Hepatic stellate cell (primary cell): ENCODE measurements around the gene PI4K2A.

Source experiments
- DNase-seq: peaks from one replicate; pipeline ENCODE4 v3.0.0; 2011; ENCODE audit warnings: low spot score

Gene PI4K2A

DNA sequence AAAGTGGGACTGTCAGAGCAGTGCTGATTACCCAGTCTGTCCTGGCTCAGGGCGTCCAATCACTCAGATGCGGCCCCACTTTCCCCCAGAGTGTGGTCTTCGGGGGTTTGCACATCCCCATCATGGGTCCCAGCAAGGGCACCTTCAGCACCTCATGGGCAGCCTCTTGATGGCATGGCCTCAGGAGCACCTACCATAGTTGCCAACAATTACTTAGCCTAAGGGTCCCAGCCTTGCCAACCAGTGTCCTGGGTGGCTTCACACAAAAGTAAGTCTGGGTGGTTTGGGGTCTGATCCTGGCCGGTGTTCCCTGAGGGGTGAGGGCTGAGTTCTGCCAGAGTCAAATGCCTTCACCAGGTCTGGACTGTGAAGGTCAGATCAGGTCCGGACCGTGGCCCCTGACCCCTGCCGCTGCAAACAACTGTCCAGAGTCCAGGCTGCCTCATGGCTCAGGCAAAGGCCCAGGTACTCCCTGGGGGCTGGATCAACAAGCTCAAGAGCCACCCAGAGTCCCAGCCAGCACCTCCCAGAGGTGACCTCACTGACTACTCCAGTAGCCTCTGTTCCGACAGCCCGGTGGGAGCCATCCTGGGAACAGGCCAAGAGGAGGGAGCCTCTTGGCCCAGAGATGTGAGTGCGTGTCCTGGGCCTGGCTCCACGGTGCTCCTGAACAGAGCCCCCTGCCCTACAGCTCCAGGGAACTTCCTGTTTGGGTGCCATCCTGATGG, 66.8 kb downstream of the PI4K2A start:
- no peak for DNase-seq

DNA sequence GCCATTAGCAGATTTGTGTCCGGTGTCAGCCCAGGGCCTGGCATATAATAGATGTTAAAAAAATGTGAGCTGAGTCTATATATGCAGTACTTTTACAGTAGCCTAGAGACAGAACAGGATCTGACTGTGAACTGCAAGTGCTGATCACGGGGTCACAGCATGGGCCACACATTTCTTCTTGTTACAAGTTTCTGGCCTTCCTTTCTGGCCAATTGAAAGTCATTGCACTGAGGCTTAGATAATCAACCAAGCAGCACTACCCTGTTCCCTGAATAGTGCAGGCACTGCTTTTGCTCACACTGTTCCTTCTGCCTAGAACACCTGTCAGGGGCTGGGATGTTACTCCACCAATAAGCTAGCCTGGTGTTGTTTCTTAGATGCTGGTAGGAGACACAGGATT, 67.7 kb downstream of the PI4K2A start:
- no peak for DNase-seq

DNA sequence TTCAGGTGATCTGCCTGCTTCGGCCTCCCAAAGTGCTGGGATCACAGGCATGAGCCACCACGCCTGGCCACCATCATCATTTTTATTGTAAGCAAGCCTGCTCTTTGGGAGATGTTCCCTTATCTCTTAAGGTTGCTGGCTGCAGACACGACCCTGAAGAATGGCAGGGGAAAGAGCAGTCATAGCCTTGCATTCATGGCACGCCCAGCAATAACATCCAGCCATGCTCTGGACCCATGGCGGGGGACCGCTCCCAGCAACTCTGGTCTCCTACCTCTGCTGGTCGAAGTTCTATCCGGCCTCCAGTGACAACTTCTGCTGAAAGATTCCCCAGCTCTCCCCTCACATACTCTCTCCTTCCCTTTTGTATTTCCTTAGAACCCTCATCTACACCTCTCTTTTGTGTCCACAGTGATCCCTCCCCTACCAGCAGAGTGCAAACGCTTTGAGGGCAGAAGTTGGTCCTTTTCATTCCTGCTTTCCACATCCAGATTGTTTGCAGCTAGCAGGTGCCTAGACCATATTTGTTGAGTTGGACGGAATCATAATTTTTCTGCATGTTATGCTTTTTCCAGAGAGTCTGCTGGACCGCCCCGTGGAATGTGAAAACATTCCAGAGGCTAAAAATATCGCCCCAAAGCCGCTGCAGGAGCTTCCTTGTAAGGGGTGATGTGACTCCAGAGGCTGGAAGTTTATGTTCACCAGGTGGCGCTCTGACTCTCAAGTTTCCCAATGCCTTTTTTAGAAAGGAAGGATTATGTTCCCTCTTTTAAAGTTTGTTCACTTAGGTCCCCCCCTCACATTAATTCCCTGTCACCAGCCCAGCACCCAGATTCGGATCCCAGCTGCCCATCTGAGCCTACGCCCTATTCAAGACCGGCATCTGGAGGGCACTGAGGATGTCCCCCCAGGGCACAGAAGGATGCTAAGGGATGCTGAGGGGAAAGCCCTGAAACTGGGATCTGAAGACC, 68.8 kb downstream of the PI4K2A start:
- DNase-seq: peak; percentile 89

DNA sequence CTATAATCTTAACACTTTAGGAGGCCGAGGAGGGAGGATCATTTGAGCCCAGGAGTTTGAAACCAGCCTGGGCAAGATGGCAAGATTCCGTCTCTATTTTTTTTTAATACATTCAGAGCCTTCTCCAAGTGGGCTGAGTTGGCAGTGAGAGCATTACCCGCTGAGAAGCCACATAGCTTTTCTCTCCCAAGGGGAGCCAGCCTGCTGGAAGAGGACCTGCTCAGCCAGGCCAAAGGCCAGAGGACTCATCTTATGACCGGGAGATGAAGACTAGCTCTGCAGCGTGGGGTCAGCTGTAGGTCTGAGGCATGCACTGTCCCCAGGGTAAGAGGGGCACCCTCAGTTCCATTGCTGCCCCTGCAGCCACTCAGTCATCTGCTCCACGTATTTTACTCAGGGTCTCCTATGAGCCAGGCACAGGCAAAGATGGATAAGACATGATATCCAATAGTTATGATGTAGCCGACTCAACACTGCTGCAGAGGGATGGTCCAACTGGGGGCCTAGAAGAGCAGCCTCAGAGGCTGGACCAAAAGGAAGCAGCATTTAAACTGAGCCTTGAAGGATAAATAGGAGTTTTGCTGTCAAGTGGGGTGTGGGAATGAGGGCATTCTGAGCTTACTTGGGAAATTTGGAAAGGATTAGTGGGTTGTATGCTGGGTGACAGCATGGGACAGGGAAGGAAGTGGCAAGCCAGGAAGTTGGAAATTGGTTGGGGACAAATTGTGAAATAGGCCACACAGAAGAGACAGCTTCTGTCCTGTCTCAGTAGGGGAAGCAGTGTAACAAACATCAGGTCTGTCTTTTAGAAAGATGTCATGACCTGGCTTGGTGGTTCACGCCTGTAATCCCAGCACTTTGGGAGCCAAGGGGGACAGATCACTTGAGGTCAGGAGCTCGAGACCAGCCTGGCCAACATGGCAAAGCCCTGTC, 71.4 kb downstream of the PI4K2A start:
- DNase-seq: no peak

DNA sequence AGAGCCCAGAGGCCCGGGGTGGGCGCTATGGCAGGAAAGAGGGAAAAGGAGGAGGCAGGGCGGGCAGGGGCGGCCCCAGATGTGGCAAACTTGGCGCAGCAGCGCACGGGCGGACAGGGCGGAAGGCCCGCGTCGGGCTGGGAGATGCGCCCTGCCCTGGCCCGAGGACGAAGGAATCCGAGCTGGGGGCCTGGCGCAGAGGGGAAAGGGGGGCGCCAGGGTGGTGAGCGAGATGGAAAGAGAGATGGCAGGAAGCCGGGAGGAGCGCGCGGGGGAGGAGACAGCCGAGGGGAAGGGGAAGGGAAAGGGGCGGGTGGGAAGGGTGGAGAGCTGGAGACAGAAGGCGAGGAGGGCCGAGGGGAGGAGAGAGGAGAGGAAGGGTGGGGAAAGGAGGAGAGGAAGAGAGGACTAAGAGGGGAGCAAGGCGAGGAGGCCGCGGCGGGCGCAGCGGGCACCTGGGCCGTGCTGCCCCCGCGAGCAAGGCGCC, 72.9 kb downstream of the PI4K2A start, which contains the start of gene MARVELD1:
MARVELD1 (plus strand) TSS at position 392 of the 487 bp plus-strand sequence. CDS start 147 bp downstream, outside the sequence.
- peak; percentile 82 for DNase-seq

DNA sequence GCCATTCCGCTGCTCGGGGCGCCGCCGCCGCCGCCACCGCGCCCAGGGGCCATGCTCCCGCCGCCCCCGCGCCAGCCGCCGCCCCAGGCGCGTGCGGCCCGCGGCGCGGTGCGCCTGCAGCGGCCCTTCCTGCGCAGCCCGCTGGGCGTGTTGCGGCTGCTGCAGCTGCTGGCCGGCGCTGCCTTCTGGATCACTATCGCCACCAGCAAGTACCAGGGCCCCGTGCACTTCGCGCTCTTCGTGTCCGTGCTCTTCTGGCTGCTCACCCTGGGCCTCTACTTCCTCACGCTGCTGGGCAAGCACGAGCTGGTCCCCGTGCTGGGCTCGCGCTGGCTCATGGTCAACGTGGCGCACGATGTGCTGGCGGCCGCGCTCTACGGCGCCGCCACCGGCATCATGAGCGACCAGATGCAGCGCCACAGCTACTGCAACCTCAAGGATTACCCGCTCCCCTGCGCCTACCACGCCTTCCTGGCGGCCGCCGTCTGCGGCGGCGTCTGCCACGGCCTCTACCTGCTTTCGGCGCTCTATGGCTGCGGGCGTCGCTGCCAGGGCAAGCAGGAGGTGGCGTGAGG, 73.4 kb downstream of the PI4K2A start:
- peak; percentile 78 for DNase-seq

DNA sequence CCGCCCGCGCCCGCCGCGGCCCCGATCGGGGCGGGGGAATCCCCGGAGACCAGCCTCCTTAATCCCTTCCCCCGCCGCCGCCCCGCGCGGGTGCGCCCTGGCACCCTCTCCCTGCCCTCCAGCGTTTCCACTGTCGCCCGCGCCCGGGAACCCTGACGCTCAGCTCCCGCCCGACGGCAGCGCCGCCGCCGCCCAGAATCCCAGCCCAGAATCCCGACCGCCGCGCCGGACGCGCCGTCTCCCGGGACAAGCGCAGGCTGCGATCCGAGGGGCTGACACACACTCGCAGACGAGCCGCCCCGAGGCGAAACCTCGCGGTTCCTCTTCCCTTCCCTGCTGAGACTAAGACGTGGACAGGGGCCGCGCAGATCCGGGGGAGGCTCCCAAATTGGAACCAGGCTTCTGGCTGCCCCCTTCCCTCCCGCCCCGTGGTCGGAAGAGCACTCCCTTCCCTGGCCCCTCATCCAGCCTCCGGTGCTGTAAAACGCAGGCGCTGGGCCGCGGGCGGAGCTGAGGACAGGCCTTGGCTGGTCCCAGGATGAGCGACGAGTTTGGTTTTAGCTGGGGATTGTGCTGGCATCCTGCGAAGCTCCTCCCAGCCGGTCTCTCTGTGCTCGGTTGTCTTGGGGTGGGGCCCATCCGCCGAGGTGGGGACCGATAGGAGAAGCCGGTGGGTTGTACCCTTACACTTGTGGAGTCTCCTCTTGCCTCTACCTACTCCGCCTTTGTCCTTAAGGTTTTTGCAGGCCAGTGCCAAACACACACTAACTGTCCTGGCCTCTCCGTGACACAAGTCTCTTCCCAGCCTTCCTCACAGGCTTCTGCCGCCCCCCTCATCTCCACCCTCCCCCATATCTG, 74.2 kb downstream of the PI4K2A start:
- DNase-seq: peak; percentile 88

DNA sequence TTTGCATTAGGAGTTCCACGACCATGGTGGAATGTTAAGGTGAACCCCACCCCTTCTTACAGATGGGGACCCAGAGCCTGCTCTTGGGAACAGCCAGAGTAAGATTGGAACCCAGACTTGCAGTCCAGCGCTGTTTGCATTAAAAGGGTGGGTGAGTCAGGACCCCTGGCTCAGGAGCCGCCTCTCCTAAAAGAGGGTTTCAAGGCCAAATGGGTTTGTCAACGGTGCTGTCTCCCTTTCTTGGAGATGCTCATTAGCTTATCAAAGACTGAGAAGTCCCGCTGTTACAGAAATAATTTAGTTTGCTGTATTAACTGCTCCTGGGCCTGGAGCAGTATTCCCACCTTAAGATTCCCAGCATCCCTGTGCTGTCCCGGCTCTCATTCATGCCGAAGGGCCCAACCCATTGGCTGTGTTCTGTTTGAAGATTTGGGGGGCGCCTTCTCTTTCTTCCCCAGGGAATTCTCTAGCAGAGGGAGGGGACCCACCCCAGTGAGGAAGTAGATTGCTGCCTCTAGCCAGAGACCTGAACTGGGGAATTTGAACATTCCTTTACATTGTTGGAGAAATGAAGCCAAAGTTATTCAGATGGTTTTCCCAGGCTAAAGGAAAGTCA, 74.9 kb downstream of the PI4K2A start:
- DNase-seq: no peak

DNA sequence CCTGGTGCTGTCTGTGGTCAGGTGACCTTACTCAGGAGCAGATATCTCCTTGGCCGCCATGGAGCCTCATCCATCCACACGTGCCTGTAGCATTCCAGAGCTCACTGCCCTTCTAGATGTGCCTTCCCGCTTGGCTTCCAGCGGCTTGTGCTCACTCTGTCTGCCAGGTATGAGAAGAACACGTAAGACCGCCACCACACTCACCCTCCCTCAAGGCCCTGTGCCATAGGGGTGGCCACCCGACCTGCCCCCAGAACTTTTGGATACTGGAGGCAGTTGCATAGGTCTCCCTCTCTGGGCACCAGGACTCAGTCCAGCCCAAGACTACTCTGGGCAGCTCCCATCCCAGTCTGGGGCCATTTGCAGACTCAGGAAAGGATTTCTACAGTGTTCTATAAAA, 77.2 kb downstream of the PI4K2A start:
- no peak for DNase-seq

DNA sequence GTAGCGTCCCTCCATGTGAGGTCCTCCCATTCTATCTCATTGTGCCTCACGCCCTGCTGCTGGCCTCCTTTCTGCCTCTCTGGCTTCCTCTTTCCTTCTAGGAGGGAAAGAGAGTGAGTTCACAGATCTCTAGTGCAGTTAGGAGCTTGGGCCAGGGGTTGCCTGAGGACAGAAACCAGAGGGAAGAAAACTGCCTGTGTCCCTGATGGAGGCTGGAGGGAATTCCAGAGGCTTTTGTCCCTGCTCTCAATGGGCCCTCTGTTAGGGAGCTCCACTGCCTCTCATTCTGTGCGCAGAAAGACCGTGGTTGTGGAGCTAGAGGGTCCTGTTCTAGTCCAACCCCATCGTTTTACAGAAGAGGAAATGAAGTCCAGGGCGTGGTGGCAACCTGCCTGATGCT, 77.7 kb downstream of the PI4K2A start:
- no peak for DNase-seq

DNA sequence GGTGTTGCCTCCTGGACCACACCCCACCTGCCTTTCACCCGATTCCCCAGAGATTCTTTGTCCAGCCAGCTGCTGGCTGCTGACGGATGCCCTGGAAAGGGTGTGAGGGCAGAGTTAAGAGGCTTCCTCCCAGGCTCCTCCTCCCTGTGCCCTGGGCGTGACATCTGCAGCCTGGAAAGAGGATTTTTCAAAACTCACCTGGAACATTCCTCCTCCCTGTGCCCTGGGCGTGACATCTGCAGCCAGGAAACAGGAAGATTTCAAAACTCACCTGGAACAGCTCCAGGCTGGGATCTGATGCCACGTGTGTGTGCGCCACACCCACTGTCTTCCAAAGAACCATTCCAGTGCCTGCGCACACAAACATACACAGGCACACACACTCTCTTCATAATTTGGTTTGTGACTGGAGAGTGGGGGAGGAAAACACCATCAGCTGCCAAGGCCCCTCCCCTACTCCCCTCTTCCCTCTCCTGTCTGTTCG, 78.2 kb downstream of the PI4K2A start:
- DNase-seq: no peak

DNA sequence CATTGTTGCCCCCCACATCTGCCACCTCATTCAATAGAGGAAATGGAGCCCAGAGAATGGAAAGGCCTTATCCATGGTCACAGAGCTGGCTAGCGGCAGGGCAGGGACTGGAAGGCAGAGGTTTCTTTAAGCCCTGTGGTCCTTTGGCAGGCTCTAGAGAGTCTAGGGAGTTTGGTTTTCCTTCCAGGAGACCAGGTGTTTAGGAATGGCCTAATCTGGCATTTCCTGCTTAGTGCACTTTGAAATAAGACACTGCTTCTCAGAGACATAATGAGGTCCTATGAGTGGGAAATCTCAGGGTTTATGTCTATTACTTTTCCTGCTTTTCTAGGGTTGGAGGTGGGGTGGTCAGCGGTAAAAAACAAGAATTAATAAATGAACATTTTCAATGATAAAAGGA, 79.1 kb downstream of the PI4K2A start:
- DNase-seq: no peak

DNA sequence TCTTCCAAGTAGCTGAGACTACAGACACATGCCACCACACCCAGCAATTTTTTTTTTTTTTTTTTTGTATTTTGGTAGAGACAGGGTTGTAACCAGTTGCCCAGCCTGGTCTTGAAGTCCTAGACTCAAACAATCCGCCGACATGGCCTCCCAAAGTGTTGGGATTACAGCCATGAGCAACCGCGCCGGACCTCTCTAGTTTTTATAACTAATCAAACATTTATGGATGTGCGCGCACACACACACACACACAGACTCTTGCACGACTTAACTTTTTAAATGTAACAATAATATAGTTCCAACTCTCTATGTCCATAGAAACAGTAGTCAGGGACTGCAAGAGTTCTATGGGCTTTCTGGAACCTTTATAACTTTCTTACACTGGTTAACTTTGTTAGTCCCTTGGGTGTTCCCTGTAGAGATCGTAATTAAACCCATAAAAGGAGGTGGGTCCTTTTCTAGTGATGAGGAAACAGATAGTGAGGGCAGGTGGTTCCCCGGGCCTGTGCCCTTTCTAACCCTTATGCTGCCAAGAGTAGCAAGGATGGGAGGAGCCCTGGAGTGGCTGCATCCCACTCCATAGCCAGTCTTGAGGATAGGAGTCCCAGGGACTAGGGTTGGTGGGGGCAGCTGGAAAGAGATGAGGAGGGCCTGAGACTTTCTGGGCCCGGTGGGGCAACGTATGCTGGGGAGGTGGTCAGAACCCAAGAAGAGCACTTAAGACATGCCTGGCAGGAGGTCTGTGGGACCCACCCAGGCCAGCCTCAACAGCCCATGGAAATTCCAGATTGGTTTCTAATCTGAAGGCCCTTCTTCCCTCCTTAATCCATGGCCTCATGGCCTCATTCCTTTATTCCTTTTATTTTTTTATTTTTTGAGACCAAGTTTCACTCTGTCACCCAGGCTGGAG, 81.7 kb downstream of the PI4K2A start:
- DNase-seq: no peak

DNA sequence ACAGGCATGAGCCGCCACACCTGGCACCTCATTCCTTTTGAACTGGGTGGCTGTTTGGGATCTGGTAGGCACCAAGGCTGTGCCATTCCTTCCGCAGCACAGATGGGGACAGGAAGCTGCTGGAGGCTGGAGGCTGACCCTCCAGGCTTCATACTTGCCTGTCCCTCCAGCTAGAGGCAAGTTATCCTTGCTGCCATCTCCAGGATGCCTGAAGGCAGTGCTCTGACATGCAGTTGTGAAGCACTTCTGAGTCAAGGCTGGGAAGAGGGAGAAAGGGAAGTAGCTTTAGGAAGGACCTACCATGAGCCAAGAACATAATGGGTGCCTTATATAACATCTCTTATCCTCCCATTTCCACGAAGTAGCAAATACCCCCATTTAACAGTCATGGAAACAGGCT, 82.5 kb downstream of the PI4K2A start:
- DNase-seq: no peak

DNA sequence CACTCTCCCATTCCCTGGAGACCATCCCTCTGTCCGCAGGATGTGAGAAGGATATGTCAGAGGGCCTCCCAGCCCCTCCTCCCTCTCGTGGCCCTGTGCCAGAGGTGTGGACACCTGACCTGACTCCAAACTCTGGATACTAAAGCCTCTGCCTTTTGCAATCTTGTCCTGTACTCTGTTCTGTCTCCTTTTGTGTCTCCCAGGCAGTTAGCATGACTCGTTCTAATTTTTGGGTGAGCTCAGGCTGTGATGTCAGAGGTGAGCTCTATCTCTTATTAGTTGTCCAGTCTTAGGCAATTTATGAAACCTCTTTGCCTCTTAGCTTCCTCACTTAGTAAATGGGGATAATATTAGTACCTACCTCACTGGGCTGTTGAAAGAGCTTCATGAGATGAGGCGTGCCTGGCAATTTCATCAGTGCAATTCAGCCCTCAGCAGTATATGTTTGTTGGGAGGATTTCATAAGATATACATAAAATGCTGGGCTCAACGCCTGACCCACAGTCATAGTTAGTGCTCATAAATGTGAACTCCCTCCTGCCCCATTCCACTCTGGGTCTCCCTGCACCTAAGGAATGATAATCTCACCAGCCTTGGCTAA, 84.0 kb downstream of the PI4K2A start:
- no peak for DNase-seq
